Activated CD8-positive, alpha-beta T cell treated with anti-CD3 and anti-CD28 coated beads, Interleukin-2, amount 10 ng/mL, durations not matched to agents 7 days and 5 days (primary cell): Measurements from ENCODE around the gene RBPMS2. TPM values are rescaled to one million over a fixed set of nuclear protein-coding genes. Genes with fewer than 3 reads are reported as not detected.

Source experiments
- ATAC-seq: fragments of 150-1000 bp; cut with Tn5 transposase; one replicate; pipeline ENCODE4 v1.10.0; 2021; ENCODE audit warnings: moderate library complexity
- CTCF ChIA-PET: fragments of 350-600 bp; sonication (Branson Sonifier 250); formaldehyde crosslinking; loops from one replicate; lab custom pipeline; 2021; ENCODE audit warnings: antibody characterized with exemption; lab: Charles Lee
- POLR2A ChIA-PET: fragments of 350-600 bp; sonication (Branson Sonifier 250); formaldehyde crosslinking; loops from one replicate; lab custom pipeline; 2021; ENCODE audit warnings: antibody characterized with exemption; lab: Charles Lee
- DNase-seq: peaks from one replicate; pipeline ENCODE4 v3.0.0-alpha.2; 2020
- H3K27ac Mint-ChIP-seq: one replicate; pipeline ENCODE4 v1.8.0; 2021; ENCODE audit warnings: mild to moderate bottlenecking, mixed read lengths
- H3K27me3 Mint-ChIP-seq: one replicate; pipeline ENCODE4 v1.8.0; 2021; ENCODE audit warnings: low read depth, mixed read lengths
- H3K36me3 Mint-ChIP-seq: one replicate; pipeline ENCODE4 v1.8.0; 2021; ENCODE audit warnings: low read depth, mixed read lengths
- H3K4me1 Mint-ChIP-seq: one replicate; pipeline ENCODE4 v1.8.0; 2021; ENCODE audit warnings: low read depth, mixed read lengths
- H3K4me3 Mint-ChIP-seq: one replicate; pipeline ENCODE4 v1.8.0; 2021; ENCODE audit warnings: mild to moderate bottlenecking, mixed read lengths
- H3K9me3 Mint-ChIP-seq: one replicate; pipeline ENCODE4 v1.8.0; 2022; ENCODE audit warnings: mixed read lengths; ENCODE audit not compliant: insufficient read depth
- total RNA-seq, 2 experiments: library from RNA; stranded (reverse); gene quantifications; one replicate each; pipeline ENCODE4 v1.2.3, GENCODE V29; 2021

The RBPMS2 gene
- total RNA-seq, 2 experiments from 2014 or later: not detected

DNA sequence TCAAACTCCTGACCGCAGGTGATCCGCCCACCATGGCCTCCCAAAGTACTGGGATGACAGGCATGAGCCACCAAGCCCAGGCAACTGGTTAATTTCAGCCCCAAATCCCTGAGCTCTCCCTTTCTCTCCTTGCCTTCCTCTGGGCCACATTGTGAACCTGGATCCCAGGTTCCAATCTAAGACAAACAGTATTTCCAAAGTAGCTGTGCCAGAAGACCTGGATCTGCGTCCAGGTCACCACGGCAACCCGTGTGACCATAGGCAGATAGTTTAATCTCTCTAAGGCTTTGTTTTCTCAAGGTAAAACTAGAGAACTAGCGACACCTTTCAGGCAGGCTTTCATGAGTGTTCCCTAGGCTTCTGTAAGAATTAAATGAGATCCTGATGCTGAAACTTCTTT is 5.9 kb upstream of the RBPMS2 start:
- no peaks in the 10 kb centered on the region for H3K9me3 Mint-ChIP-seq
- no peak overlapping the region for H3K27ac Mint-ChIP-seq
- ATAC-seq (no peak), DNase-seq (no peak)
- H3K4me1 Mint-ChIP-seq: peaks cover 10% of the 10 kb centered on the region
- H3K27me3 Mint-ChIP-seq: peaks cover 34% of the 10 kb centered on the region
- ChIA-PET CTCF (interaction anchor here (1.1 to 2.2 kb wide), 3 partner anchors 11 to 53 kb away, joined by 4 to 5 read pairs (median 4); no protein-coding TSS in a partner anchor), POLR2A (no interaction called here)
- H3K4me3 Mint-ChIP-seq: no peak overlapping the region
- no peaks in the 10 kb centered on the region for H3K36me3 Mint-ChIP-seq

DNA sequence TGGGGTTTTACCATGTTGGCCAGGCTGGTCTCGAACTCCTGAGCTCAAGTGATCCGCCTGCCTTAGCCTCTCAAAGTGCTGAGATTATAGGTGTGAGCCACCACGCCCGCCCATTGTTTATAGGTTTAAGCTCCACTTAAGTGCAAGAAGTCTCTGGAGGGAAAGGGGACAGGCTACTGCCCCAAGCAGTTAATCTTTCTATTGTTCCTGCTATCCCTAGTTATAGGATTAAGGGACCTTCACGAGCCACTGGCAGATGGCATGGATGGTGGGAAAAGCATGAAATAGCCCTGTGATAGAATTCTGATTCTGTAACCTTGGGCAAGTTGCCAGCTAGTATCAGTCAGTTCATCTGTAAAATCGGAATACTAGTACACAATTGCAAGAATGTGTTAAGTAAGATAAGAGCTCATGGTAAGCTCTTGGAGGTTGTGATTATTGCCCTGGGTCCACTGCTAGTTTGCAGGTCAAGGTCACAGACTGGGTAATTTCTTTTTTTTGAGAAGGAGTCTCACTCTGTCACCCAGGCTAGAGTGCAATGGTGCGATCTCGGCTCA is 5.3 kb upstream of the RBPMS2 start:
- Mint-ChIP-seq H3K27ac (no peak overlapping the region), H3K36me3 (no peaks in the 10 kb centered on the region), H3K27me3 (peaks cover 40% of the 10 kb centered on the region), H3K9me3 (no peaks in the 10 kb centered on the region), H3K4me1 (peaks cover 13% of the 10 kb centered on the region), H3K4me3 (no peak overlapping the region)
- ATAC-seq: no peak
- CTCF ChIA-PET: interaction anchor here (1.1 to 2.2 kb wide), 2 partner anchors 11 to 29 kb away, joined by 4 to 5 read pairs; no protein-coding TSS in a partner anchor
- POLR2A ChIA-PET: no interaction called here
- DNase-seq: no peak

DNA sequence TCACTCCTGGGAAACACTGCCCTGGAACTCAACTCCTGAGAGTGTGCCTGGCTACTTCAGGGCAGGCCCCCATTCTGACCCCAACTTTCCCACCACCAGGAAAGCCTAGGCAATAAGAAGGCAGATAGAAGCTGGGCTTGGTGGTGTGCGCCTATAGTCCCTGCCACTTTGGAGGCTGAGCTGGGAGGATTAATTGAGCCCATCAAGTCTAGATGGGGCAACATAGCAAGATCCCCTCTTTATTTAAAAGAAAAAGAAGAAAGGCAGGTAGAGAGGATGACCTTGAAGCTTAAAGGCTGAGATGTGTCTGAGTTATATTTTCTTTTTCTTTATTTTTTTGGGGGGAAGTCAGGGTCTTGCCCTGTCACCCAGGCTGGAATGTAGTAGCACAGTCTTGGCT is 4.2 kb upstream of the RBPMS2 start:
- H3K27ac Mint-ChIP-seq: no peak overlapping the region
- H3K4me3 Mint-ChIP-seq: no peak overlapping the region
- POLR2A ChIA-PET: interaction anchor here (1.3 kb wide), 1 partner anchor 46 kb away, joined by 3 read pairs; the partner anchor contains the start of gene PIF1
- ATAC-seq: no peak
- CTCF ChIA-PET: interaction anchor here (1.7 to 2.2 kb wide), 2 partner anchors 12 to 30 kb away, joined by 5 to 7 read pairs; no protein-coding TSS in a partner anchor
- no peak for DNase-seq
- no peaks in the 10 kb centered on the region for H3K36me3 Mint-ChIP-seq
- peaks cover 41% of the 10 kb centered on the region for H3K27me3 Mint-ChIP-seq
- no peaks in the 10 kb centered on the region for H3K9me3 Mint-ChIP-seq
- H3K4me1 Mint-ChIP-seq: peaks cover 13% of the 10 kb centered on the region

DNA sequence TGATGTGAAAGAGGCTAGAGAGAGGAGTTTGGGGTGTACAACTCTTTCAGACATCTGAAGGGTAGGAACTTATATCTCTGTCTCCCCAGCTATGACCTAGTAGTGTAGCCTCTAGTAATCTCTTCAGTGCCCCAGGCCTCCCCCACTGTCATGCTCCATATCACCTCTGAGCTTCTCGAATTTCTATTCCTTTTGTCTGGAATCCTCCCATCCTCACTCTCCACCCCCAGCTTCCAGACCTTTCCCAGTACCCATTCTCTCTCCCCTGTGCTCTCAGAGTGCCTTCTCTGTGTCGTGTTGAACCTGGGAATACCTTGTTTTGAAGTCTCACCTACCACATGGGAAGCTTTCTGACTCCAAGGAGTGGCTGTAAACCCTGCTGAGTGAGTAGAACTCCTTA is 3.6 kb upstream of the RBPMS2 start:
- no peak overlapping the region for H3K27ac Mint-ChIP-seq
- ATAC-seq (no peak), DNase-seq (no peak)
- ChIA-PET CTCF (interaction anchor here (1.7 kb wide), 1 partner anchor 31 kb away, joined by 7 read pairs; no protein-coding TSS in a partner anchor), POLR2A (interaction anchor here (1.3 kb wide), 1 partner anchor 47 kb away, joined by 3 read pairs; the partner anchor contains the start of gene PIF1)
- no peak overlapping the region for H3K4me3 Mint-ChIP-seq
- peaks cover 13% of the 10 kb centered on the region for H3K4me1 Mint-ChIP-seq
- no peaks in the 10 kb centered on the region for H3K9me3 Mint-ChIP-seq
- no peaks in the 10 kb centered on the region for H3K36me3 Mint-ChIP-seq
- H3K27me3 Mint-ChIP-seq: peaks cover 46% of the 10 kb centered on the region

DNA sequence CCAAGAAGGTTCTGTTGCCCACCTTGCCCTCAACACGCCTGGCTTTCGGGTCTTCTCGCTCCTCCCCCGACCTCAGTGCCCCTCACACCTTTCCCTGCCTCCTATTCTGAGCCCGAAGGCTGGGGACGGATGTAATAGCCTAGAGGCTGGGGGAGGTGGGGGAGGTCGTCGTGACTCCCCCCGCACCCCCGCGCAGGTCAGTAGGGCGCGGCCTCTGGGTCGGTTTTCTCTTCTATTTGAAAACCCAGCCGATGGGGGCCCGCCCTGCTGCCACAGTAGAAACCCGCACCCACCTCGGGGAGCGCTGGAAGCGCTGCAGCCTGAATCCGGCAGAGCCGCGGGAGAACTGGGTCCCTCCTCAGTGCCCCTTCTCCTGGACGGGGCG is 1.0 kb upstream of the RBPMS2 start:
- ATAC-seq (no peak), DNase-seq (no peak)
- ChIA-PET POLR2A (interaction anchor here (0.6 kb wide), 1 partner anchor 46 kb away, joined by 3 read pairs; no protein-coding TSS in a partner anchor), CTCF (no interaction called here)
- Mint-ChIP-seq H3K4me1 (peaks cover 3% of the 10 kb centered on the region), H3K36me3 (no peaks in the 10 kb centered on the region), H3K9me3 (no peaks in the 10 kb centered on the region), H3K27ac (no peak overlapping the region), H3K4me3 (peak overlapping the region; percentile 52), H3K27me3 (peaks cover 66% of the 10 kb centered on the region)

DNA sequence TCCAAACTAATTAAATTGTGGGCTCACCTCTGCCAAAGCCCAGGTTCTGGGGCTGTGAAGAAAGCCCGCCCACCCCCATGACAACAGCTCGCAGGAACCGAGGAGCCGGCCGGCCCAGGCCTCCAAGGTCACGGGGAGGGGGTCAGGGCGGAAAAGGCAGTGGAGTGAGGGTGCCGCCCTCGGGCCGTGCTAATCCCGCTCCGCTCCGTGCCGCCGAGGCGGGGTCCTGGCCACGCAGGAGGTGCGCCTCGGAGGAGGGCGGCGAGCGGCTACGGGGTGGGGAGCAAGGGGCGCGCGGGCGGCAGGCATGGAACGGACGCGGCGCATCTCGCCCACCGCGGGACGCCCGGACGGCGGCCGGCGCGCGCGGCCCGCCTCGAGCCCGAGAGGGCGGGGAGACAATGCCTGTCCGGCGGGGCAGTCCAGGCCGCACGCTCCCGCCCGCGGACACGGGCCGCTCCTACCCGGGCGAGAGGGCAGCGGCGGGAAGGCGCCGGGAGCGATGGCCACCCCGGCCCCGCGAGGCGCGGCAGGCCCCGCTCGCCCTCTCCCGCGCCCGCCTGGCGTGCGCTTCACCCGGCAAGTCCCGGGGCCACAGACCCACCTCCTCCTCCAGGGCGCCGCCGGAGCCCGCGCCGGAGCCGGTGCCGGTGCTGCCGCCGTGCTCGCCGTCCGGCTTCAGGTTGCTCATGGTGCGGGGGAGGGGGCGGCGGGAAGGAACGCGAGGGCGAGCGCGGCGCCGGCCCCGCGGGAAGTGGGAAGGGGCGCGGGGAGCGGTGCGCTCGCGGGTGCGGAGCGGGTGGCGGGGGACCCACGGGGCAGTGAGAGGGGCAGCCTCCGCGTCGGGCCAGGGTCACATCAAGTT is 528 bp downstream of the RBPMS2 start:
- POLR2A ChIA-PET: no interaction called here
- no peaks in the 10 kb centered on the region for H3K36me3 Mint-ChIP-seq
- peak overlapping the region; percentile 20 for H3K4me3 Mint-ChIP-seq
- no peaks in the 10 kb centered on the region for H3K9me3 Mint-ChIP-seq
- peak; percentile 52 for ATAC-seq
- CTCF ChIA-PET: no interaction called here
- H3K27me3 Mint-ChIP-seq: peaks cover 59% of the 10 kb centered on the region
- no peak overlapping the region for H3K27ac Mint-ChIP-seq
- DNase-seq: no peak
- peaks cover 3% of the 10 kb centered on the region for H3K4me1 Mint-ChIP-seq

DNA sequence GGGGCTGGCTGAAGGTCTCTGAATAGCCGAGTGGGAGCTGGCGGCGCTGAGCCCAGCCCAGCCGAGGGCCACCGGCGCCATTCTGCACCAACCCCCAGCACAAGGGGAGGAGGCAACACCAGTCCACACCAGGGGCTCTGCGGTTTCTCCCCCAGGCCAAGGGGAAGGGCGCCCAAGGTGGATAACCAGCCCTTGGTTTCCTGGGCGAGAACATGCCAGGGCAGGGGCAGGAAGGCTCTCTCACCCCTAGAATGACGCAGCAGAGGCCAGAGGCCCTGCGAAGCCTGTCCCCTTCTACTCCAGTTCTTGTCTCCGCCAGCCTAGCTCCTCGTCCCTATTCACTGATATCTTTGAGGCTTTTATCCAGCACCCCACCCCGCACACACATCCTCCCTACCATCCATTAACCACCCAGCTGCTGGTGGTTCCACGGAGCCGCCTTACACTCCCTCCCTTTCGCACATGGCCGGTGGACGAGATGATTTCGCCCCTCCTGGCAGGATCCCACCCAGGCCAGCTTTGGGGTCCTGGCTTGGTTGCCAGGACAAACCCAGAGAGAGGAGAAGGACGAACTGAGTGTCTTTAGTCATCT is 1.3 kb downstream of the RBPMS2 start:
- H3K4me1 Mint-ChIP-seq: peaks cover 3% of the 10 kb centered on the region
- POLR2A ChIA-PET: no interaction called here
- peaks cover 54% of the 10 kb centered on the region for H3K27me3 Mint-ChIP-seq
- no peaks in the 10 kb centered on the region for H3K9me3 Mint-ChIP-seq
- H3K4me3 Mint-ChIP-seq: peak overlapping the region; percentile 20
- ATAC-seq (no peak), DNase-seq (no peak)
- no peak overlapping the region for H3K27ac Mint-ChIP-seq
- CTCF ChIA-PET: interaction anchor here (0.6 kb wide), 1 partner anchor 62 kb away, joined by 3 read pairs; no protein-coding TSS in a partner anchor
- H3K36me3 Mint-ChIP-seq: no peaks in the 10 kb centered on the region

DNA sequence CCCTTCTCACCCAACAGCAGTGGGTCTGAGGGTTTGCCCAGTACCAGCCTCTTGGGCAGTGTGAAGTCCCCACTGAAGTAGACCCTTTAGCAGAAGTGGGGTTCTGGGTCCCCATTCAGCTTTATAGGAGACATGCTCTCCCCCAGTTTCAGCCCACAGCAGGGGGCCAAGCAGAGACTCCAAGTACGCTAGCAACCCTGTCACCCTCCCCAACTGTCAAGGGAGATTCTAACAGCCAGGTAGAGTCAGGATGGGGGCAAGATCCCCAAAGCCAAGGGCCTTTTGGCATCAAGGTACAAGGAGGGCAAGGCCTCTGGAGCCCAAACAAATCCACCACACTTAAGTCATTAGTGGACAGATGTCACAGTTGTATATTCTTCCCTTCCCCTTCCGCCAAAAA is 1.8 kb downstream of the RBPMS2 start:
- no peak for DNase-seq
- Mint-ChIP-seq H3K4me1 (peaks cover 3% of the 10 kb centered on the region), H3K27me3 (peaks cover 49% of the 10 kb centered on the region), H3K9me3 (no peaks in the 10 kb centered on the region), H3K27ac (no peak overlapping the region), H3K36me3 (no peaks in the 10 kb centered on the region), H3K4me3 (no peak overlapping the region)
- ChIA-PET POLR2A (no interaction called here), CTCF (interaction anchor here (0.6 kb wide), 1 partner anchor 63 kb away, joined by 3 read pairs; no protein-coding TSS in a partner anchor)
- no peak for ATAC-seq

DNA sequence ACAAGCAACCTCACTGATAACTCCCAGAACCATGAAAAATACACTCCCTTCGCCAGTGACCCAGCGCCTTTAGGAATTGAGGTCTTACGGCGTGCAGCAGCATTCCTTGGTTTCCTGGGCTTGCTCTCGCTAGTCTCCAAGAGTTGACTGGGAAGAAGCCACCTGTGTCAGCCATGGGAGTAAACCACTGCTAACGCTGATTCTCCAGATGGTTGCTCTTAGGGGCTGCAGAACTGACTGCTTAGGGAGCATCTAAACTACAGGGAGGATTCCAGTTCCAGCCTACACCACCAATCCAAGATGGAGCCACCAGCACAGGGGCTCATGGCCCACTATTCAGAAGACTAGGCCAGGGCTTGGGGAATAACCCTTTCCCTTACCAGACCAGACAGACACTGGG is 2.4 kb downstream of the RBPMS2 start:
- no peak for DNase-seq
- Mint-ChIP-seq H3K36me3 (no peaks in the 10 kb centered on the region), H3K4me1 (peaks cover 4% of the 10 kb centered on the region), H3K27ac (no peak overlapping the region), H3K27me3 (peaks cover 44% of the 10 kb centered on the region), H3K9me3 (no peaks in the 10 kb centered on the region), H3K4me3 (no peak overlapping the region)
- POLR2A ChIA-PET: no interaction called here
- ATAC-seq: no peak
- CTCF ChIA-PET: no interaction called here

DNA sequence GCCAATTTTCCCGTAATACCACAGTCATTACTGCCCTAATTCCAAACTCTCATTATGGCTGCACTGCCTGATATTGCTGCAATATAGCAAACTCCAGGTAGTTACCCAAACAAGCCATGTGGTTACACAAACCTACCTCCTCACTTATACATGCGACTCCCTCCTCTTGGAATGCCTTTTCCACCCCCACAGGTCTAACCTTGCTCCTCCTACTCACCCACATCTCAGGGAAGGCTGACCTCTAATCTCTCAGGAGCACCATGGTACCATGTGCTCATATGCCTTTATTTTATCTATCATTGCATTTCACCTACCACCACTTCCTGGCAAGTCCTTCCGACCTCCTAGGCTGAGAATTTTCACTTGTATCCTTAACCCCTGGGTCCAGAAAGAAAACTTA is 2.9 kb downstream of the RBPMS2 start:
- Mint-ChIP-seq H3K4me1 (peaks cover 6% of the 10 kb centered on the region), H3K9me3 (no peaks in the 10 kb centered on the region), H3K36me3 (no peaks in the 10 kb centered on the region), H3K27ac (no peak overlapping the region), H3K27me3 (peaks cover 44% of the 10 kb centered on the region), H3K4me3 (no peak overlapping the region)
- ChIA-PET POLR2A (no interaction called here), CTCF (no interaction called here)
- ATAC-seq (no peak), DNase-seq (no peak)

DNA sequence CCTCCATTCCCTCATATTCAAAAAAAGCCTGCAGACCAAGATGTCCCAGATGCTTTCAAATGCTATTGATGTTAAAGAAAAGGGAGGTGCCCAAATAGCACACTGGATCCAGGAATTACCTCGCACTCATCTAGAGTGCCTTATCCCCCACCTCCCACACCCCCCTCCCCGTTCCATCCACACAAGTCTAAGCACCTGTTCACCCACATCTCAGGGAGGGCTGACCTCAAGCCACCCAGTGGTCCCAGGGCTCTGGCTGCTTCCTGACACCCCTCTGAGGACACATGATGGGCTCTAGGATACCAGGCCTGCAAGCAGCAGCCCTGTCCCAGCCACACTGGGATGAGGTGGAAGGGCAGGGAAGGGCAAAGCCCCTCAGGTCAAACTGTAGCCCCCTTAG is 4.8 kb downstream of the RBPMS2 start:
- POLR2A ChIA-PET: no interaction called here
- CTCF ChIA-PET: interaction anchor here (1.3 kb wide), 1 partner anchor 39 kb away, joined by 3 read pairs; no protein-coding TSS in a partner anchor
- no peak for ATAC-seq
- no peak overlapping the region for H3K4me3 Mint-ChIP-seq
- peaks cover 3% of the 10 kb centered on the region for H3K4me1 Mint-ChIP-seq
- no peak overlapping the region for H3K27ac Mint-ChIP-seq
- H3K36me3 Mint-ChIP-seq: no peaks in the 10 kb centered on the region
- no peak for DNase-seq
- H3K27me3 Mint-ChIP-seq: peaks cover 26% of the 10 kb centered on the region
- H3K9me3 Mint-ChIP-seq: no peaks in the 10 kb centered on the region
